Hair follicular keratinocyte (primary cell): ENCODE measurements around the gene PHYH. TPM values are rescaled to one million over a fixed set of nuclear protein-coding genes. Genes with fewer than 3 reads are reported as not detected.

Experiments
- total RNA-seq: library from RNA; depleted of rRNA; stranded (reverse); fragments of >200 nt; gene quantifications from 2 replicates; pipeline ENCODE4 v1.2.3, GENCODE V29; 2015

Gene PHYH
- total RNA-seq = 9.9 and 13.0 TPM in 2 replicates

DNA sequence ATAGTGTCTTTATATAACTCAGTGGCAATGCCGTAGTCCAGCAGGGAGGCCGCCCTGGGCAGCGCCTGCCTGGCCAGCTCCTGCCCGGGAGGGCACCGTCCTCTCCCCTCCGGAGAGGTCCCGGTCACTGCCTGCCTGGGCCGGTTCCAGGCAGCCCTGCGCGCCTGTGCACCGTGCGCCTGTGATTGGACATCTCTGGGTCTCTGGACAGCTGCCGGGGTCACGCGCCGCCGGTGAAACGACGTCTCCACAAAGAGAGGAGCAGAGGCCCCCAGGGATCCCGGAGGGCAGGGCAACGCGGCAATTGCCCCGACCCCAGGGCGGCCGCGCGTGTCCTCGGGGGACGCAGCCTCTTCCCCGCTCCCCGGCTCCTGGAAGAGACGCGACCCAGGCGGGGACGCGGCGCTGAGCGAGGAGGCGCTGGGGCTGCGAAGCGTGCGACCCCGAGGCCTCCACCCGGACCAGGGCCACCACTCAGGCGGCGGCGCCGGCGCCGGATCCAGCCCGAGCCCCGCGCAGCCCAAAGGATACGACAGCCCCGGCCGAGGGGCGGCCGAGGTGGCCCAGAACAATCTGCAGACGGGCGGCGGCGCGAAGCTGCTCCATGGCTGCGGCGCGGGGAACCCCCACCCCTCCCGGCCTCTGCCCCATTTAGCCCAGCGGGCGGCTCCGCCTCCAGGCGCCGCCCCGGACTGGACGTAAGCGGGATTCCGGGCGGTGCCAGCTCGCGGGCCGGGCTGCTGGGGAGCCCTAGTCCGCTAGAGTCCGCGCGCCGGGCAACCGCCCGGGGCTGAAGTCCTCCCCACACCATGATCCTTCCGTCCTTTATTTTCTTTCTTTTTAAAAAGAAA lies at the start of gene PHYH:
Gene PHYH, minus strand, starts transcription at position 628 of the 851 bp plus-strand sequence. Its CDS starts 22 bp downstream, at position 606.

GRCh38 chr10:13348216-13349017 lies 48.6 kb upstream of the PHYH start, which contains the start of gene SEPHS1:
Gene SEPHS1 (minus strand): TSS chr10:13348293. CDS start chr10:13344950, 3,343 bp downstream.

DNA sequence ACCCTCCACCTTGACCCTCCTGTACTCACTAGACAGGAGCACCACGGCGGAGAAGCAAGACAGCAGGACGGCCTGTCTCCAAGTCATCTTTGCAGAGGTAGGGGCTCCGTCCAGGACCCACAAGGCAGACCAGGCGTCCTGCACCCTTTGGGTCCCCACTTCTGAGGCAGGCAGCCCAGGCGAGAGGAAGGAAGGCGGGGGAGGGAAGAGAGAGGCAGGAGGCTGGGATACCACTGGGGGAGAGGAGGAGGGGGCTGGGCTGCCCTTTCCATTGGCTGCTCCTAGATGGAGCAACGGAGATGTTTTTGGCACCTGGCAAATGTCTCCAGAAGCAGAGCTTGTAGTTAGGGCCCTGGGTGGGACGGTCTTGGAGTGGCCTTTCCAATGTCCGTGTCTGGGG lies 65.7 kb downstream of the PHYH start, which contains the start of gene UCMA:
Gene UCMA, minus strand, starts transcription at position 203 of the 400 bp plus-strand sequence. Its CDS starts 116 bp downstream, at position 87.

Other genes with a start within 250 kb of the PHYH start
- 50.8 and 77.4 TPM in 2 replicates for gene OPTN, start 199.9 kb downstream of the PHYH start, total RNA-seq
- gene MCM10, start 138.5 kb downstream of the PHYH start, total RNA-seq = 3.5 and 14.6 TPM in 2 replicates
- not detected in 2 replicates for gene UCMA, start 65.7 kb downstream of the PHYH start, total RNA-seq
- 24.9 and 44.0 TPM in 2 replicates for gene SEPHS1, start 48.2 kb upstream of the PHYH start, total RNA-seq
- gene BEND7, start 228.9 kb upstream of the PHYH start, total RNA-seq = 2.9 and 4.2 TPM in 2 replicates